SJCRH30 (cell line): Measurements from ENCODE around the gene SLC13A3. TPM values are rescaled to one million over a fixed set of nuclear protein-coding genes. Genes with fewer than 3 reads are reported as not detected.

Source experiments
- DNase-seq, 2 experiments: peaks; one replicate each; pipeline ENCODE4 v3.0.0-alpha.2; 2015 to 2020
- H3K27ac ChIP-seq: fragments of 250-450 bp; sonication (Bioruptor Pico); 2 replicates; pipeline ENCODE4 v1.5.1; 2020; ENCODE audit warnings: mild to moderate bottlenecking, moderate library complexity
- H3K27me3 ChIP-seq: fragments of 250-450 bp; sonication (Bioruptor Pico); 2 replicates; pipeline ENCODE4 v1.5.1; 2020; ENCODE audit warnings: mild to moderate bottlenecking, moderate library complexity
- H3K36me3 ChIP-seq: fragments of 250-450 bp; sonication (Bioruptor Pico); 2 replicates; pipeline ENCODE4 v1.5.1; 2020; ENCODE audit warnings: mild to moderate bottlenecking, moderate library complexity
- H3K4me1 ChIP-seq: fragments of 250-450 bp; sonication (Bioruptor Pico); 2 replicates; pipeline ENCODE4 v1.5.1; 2020; ENCODE audit warnings: mild to moderate bottlenecking, moderate library complexity
- H3K4me3 ChIP-seq: fragments of 250-450 bp; sonication (Bioruptor Pico); 2 replicates; pipeline ENCODE4 v1.5.1; 2020; ENCODE audit warnings: mild to moderate bottlenecking, moderate library complexity
- H3K9me3 ChIP-seq: fragments of 250-450 bp; sonication (Bioruptor Pico); replicated peaks from 2 replicates; pipeline ENCODE4 v1.5.1; 2020; ENCODE audit warnings: mild to moderate bottlenecking, moderate library complexity
- total RNA-seq: library from RNA; depleted of rRNA; stranded (reverse); fragments of >200 nt; shearing (Covaris generic); gene quantifications from 2 replicates; pipeline ENCODE4 v1.2.3, GENCODE V29; 2014

Gene SLC13A3
- total RNA-seq, 1 experiment from 2014 or later = not detected

GRCh38 chr20:46553926-46554325 lies 97.3 kb downstream of the SLC13A3 start:
- H3K27me3 ChIP-seq = 0 out of 2 replicates have a peak, but pooled peaks cover 3% of the 10 kb centered on the region

DNA sequence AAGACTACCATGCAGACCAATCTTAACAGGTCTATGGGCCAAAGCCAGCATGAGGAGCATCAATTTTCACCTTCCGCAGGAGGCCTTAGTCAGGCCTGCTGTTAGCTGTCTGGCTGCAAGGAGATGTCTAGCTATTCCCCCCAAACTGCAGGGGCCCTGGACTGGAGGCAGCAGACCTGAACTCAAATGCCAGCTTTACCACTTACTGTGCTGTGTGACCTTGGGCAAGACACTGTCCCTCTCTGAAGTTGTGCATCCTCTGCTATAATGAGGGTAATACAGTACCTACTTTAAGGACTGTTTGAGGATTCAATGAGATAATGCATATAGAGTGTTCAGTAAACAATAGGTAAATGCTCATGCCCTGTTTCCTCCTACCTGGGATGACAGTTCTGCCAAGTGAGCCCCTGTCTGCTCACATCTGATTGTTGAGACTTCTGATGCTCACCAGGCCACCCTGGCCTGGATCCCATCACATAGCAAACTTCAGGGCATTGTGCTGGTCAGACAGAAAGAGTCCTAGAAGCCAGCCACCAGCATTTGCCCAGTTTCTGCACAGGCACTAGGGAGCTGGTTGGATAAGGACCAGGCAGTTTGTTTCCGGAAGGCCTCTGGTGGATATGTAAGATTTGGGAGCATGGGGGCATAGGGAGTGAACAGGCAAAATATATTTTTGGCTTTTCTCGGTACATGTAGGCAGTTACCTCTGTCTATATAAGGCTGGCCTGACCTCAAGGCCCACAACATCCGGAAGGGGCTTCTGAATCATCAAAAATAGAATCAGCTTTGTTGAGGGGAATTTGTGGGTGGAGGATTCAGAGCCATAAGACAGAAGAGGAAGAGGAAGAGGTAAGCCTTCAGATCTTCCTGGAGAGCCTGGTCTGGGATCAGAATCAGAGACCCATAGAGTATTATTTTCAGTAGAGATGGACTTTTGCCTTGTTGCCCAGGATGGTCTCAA lies 98.5 kb downstream of the SLC13A3 start:
- Histone ChIP-seq H3K4me1 (peaks cover 12% of the 10 kb centered on the region), H3K36me3 (no peaks in the 10 kb centered on the region), H3K9me3 (no peaks in the 10 kb centered on the region), H3K27me3 (0 out of 2 replicates have a peak, but pooled peaks cover 3% of the 10 kb centered on the region), H3K27ac (no peak overlapping the region), H3K4me3 (no peak overlapping the region)
- no peak for DNase-seq

More at GRCh38 chr20:46553926-46554325, 97.3 kb downstream of the SLC13A3 start:
- H3K4me1 ChIP-seq = peaks cover 13% of the 10 kb centered on the region
- H3K9me3 ChIP-seq = no peaks in the 10 kb centered on the region
- H3K4me3 ChIP-seq = no peak overlapping the region
- H3K36me3 ChIP-seq = no peaks in the 10 kb centered on the region
- no peak overlapping the region for H3K27ac ChIP-seq
- DNase-seq = no peak

- no peaks in the 10 kb centered on the region for H3K9me3 ChIP-seq
- DNase-seq = no peak
- 0 out of 2 replicates have a peak, but pooled peaks cover 2% of the 10 kb centered on the region for H3K27me3 ChIP-seq
- H3K36me3 ChIP-seq = no peaks in the 10 kb centered on the region
- H3K27ac ChIP-seq = no peak overlapping the region
- no peak overlapping the region for H3K4me3 ChIP-seq
- H3K4me1 ChIP-seq = peaks cover 12% of the 10 kb centered on the region
Measured at GRCh38 chr20:46551522-46552381, 99.5 kb downstream of the SLC13A3 start.

- Histone ChIP-seq H3K4me3 (no peak within 1 kb of the TSS), H3K27me3 (no peaks in the 10 kb centered on the region), H3K4me1 (peaks cover 12% of the 10 kb centered on the region), H3K9me3 (no peaks in the 10 kb centered on the region), H3K27ac (no peak within 1 kb of the TSS), H3K36me3 (no peaks in the 10 kb centered on the region)
- DNase-seq = peak; percentile 83
Measured at GRCh38 chr20:46550461-46550860, 100.8 kb downstream of the SLC13A3 start, which contains the start of gene OCSTAMP. Gene OCSTAMP (minus strand): TSS chr20:46550654. CDS start chr20:46550560, 94 bp downstream.

GRCh38 chr20:46549188-46549972 lies 101.9 kb downstream of the SLC13A3 start:
- H3K27ac ChIP-seq = no peak overlapping the region
- no peak for DNase-seq
- H3K9me3 ChIP-seq = no peaks in the 10 kb centered on the region
- H3K4me1 ChIP-seq = peaks cover 12% of the 10 kb centered on the region
- no peaks in the 10 kb centered on the region for H3K27me3 ChIP-seq
- no peaks in the 10 kb centered on the region for H3K36me3 ChIP-seq
- H3K4me3 ChIP-seq = no peak overlapping the region

GRCh38 chr20:46548688-46549087 lies 102.6 kb downstream of the SLC13A3 start:
- H3K9me3 ChIP-seq = no peaks in the 10 kb centered on the region
- H3K27me3 ChIP-seq = no peaks in the 10 kb centered on the region
- H3K4me1 ChIP-seq = peaks cover 12% of the 10 kb centered on the region
- no peak overlapping the region for H3K27ac ChIP-seq
- DNase-seq = peak in 1 of 2 experiments; percentile 53
- H3K4me3 ChIP-seq = no peak overlapping the region
- H3K36me3 ChIP-seq = no peaks in the 10 kb centered on the region

GRCh38 chr20:46547995-46548394 lies 103.3 kb downstream of the SLC13A3 start:
- H3K4me1 ChIP-seq = peaks cover 12% of the 10 kb centered on the region
- DNase-seq = no peak
- H3K9me3 ChIP-seq = no peaks in the 10 kb centered on the region

GRCh38 chr20:46546936-46547335 lies 104.3 kb downstream of the SLC13A3 start:
- Histone ChIP-seq H3K27ac (no peak overlapping the region), H3K36me3 (no peaks in the 10 kb centered on the region), H3K27me3 (no peaks in the 10 kb centered on the region), H3K9me3 (no peaks in the 10 kb centered on the region), H3K4me3 (no peak overlapping the region), H3K4me1 (peaks cover 12% of the 10 kb centered on the region)
- DNase-seq = no peak

More at GRCh38 chr20:46547995-46548394, 103.3 kb downstream of the SLC13A3 start:
- Histone ChIP-seq H3K36me3 (no peaks in the 10 kb centered on the region), H3K27ac (no peak overlapping the region), H3K27me3 (no peaks in the 10 kb centered on the region), H3K4me3 (no peak overlapping the region)

DNA sequence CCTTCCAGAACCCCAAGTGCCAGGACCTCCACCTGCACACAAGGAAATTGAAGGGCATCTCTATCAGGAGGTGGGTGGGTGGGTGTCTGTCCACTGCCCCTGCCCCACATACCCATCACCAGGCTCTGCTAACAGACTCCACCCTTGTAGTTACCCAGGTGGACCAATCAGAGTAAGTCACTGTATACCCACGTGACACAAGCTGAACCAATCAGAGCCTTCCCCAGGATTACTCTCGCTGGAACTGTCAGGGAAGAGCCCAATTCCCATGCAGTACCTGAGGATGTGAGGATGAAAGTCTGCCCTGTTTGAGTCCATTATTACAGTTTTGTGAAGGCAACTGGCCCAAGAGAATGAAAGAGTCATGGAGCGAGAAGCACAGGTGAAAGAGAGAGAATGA lies 105.0 kb downstream of the SLC13A3 start:
- H3K27me3 ChIP-seq = no peaks in the 10 kb centered on the region
- no peaks in the 10 kb centered on the region for H3K36me3 ChIP-seq
- no peak overlapping the region for H3K27ac ChIP-seq
- DNase-seq = no peak
- peaks cover 12% of the 10 kb centered on the region for H3K4me1 ChIP-seq
- no peak overlapping the region for H3K4me3 ChIP-seq
- H3K9me3 ChIP-seq = no peaks in the 10 kb centered on the region

GRCh38 chr20:46545827-46546138 lies 105.5 kb downstream of the SLC13A3 start:
- no peak for DNase-seq
- 0 out of 2 replicates have a peak, but pooled peaks cover 1% of the 10 kb centered on the region for H3K27me3 ChIP-seq
- peaks cover 10% of the 10 kb centered on the region for H3K4me1 ChIP-seq
- no peaks in the 10 kb centered on the region for H3K9me3 ChIP-seq
- H3K4me3 ChIP-seq = no peak overlapping the region
- H3K36me3 ChIP-seq = no peaks in the 10 kb centered on the region
- no peak overlapping the region for H3K27ac ChIP-seq

GRCh38 chr20:46545077-46545826 lies 106.0 kb downstream of the SLC13A3 start:
- DNase-seq = no peak
- peaks cover 4% of the 10 kb centered on the region for H3K4me1 ChIP-seq
- 0 out of 2 replicates have a peak, but pooled peaks cover 6% of the 10 kb centered on the region for H3K27me3 ChIP-seq
- H3K36me3 ChIP-seq = no peaks in the 10 kb centered on the region
- H3K27ac ChIP-seq = no peak overlapping the region
- H3K4me3 ChIP-seq = no peak overlapping the region
- no peaks in the 10 kb centered on the region for H3K9me3 ChIP-seq

- no peak overlapping the region for H3K27ac ChIP-seq
- H3K4me1 ChIP-seq = no peaks in the 10 kb centered on the region
- 0 out of 2 replicates have a peak, but pooled peaks cover 6% of the 10 kb centered on the region for H3K27me3 ChIP-seq
- DNase-seq = no peak
- no peaks in the 10 kb centered on the region for H3K9me3 ChIP-seq
- H3K36me3 ChIP-seq = no peaks in the 10 kb centered on the region
- no peak overlapping the region for H3K4me3 ChIP-seq
Measured at GRCh38 chr20:46544576-46544975, 106.7 kb downstream of the SLC13A3 start.

GRCh38 chr20:46543959-46544358 lies 107.3 kb downstream of the SLC13A3 start:
- H3K9me3 ChIP-seq = no peaks in the 10 kb centered on the region
- H3K36me3 ChIP-seq = no peaks in the 10 kb centered on the region
- H3K27ac ChIP-seq = no peak overlapping the region
- H3K4me3 ChIP-seq = no peak overlapping the region
- H3K4me1 ChIP-seq = no peaks in the 10 kb centered on the region
- DNase-seq = no peak
- 0 out of 2 replicates have a peak, but pooled peaks cover 6% of the 10 kb centered on the region for H3K27me3 ChIP-seq
